Measurements from ENCODE around the gene SGSM1. TPM values are rescaled to one million over a fixed set of nuclear protein-coding genes. Genes with fewer than 3 reads are reported as not detected.

SGSM1 gene
- total RNA-seq, 1 experiment from 2014 or later, result 0.29 TPM

DNA sequence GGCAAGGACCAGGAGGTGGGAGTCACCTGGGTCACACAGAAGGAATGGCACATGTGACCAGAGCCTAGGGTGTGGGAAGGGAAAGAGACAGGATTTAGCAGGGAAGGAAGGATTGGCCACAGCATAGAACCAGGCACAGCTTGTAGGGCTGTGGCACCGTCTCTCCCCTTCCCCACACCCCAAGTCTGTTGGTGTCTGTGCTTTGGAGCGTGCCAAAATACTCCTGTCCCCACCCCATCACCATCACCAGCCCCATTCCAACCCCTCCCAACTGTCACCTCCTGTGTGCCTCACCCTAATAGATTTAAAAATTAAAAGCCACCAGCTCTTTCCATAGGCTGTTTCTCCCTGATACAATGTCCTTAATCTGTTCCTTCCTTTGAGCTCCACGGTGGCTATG lies 18.2 kb downstream of the SGSM1 start:
- H3K79me2 ChIP-seq (ENCODE audit: low read length), result no peaks in the 10 kb centered on the region
- H3K4me2 ChIP-seq (ENCODE audit: low read length), result no peak overlapping the region
- no peaks in the 10 kb centered on the region for H3K27me3 ChIP-seq (ENCODE audit: low read length)
- H4K20me1 ChIP-seq (ENCODE audit: low read length), result no peaks in the 10 kb centered on the region
- no peaks in the 10 kb centered on the region for H3K36me3 ChIP-seq (ENCODE audit: low read depth, low read length)
- no peak overlapping the region for H3K4me3 ChIP-seq (ENCODE audit: low read length)
- H3K9me3 ChIP-seq (ENCODE audit: low read length), result no peaks in the 10 kb centered on the region
- CTCF ChIA-PET, result no interaction called here
- TF ChIP-seq, protein P1, sequence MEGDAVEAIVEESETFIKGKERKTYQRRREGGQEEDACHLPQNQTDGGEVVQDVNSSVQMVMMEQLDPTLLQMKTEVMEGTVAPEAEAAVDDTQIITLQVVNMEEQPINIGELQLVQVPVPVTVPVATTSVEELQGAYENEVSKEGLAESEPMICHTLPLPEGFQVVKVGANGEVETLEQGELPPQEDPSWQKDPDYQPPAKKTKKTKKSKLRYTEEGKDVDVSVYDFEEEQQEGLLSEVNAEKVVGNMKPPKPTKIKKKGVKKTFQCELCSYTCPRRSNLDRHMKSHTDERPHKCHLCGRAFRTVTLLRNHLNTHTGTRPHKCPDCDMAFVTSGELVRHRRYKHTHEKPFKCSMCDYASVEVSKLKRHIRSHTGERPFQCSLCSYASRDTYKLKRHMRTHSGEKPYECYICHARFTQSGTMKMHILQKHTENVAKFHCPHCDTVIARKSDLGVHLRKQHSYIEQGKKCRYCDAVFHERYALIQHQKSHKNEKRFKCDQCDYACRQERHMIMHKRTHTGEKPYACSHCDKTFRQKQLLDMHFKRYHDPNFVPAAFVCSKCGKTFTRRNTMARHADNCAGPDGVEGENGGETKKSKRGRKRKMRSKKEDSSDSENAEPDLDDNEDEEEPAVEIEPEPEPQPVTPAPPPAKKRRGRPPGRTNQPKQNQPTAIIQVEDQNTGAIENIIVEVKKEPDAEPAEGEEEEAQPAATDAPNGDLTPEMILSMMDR (conservative IDR thresholded peaks at IDR 0.05; ENCODE audit: low read depth, low read length), result no peak
- no peak for TF ChIP-seq EZH2phosphoT487 (IDR thresholded peaks at IDR 0.05; ENCODE audit: borderline replicate concordance, low read length)
- TF ChIP-seq EZH2 (IDR thresholded peaks at IDR 0.05; ENCODE audit: low read length, unreplicated experiment), result no peak
- intact Hi-C loops (cut with micrococcal nuclease), result no loop called here
- H3K9me2 ChIP-seq (replicated peaks; ENCODE audit: low read length), result no peaks in the 10 kb centered on the region
- no peak overlapping the region for H3K27ac ChIP-seq (ENCODE audit: low read length)
- H3F3A ChIP-seq (ENCODE audit: low read length, unreplicated experiment), result no peaks in the 10 kb centered on the region
- no peak for ATAC-seq
- no peak for DNase-seq
- no peaks in the 10 kb centered on the region for H3K4me1 ChIP-seq (ENCODE audit: insufficient read depth, low read length)
- no peak overlapping the region for H3K9ac ChIP-seq (ENCODE audit: low read length)
- no TSS peak for BruUV-seq (replicated peaks)
- POLR2A ChIA-PET (ENCODE audit: unreplicated experiment), result no interaction called here
- no peak overlapping the region for H2AFZ ChIP-seq (ENCODE audit: low read length)

DNA sequence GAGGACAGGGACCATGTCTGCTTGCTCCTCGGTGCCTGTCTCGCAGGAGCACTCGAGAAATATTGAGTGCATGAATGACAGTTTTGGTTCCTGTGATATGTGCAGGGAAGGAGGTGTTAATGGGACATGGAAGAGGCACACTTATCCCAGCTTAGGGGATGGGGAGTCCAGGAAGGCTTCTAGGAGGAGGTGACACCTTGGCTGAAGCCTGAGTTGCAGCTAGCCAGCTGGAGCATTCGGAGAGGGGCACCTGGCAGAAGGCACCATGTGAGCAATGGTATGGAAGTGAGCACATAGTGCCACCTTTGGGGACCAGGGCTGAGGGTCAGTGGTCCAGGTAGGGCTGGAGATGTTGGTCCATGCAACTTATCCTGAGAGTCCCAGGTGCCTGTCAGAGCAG lies 18.9 kb downstream of the SGSM1 start:
- H3K4me2 ChIP-seq (ENCODE audit: low read length), result no peak overlapping the region
- no peak for TF ChIP-seq EZH2 (IDR thresholded peaks at IDR 0.05; ENCODE audit: low read length, unreplicated experiment)
- H3K9ac ChIP-seq (ENCODE audit: low read length), result no peak overlapping the region
- no peak overlapping the region for H3K27ac ChIP-seq (ENCODE audit: low read length)
- no peak overlapping the region for H2AFZ ChIP-seq (ENCODE audit: low read length)
- no peaks in the 10 kb centered on the region for H3K9me2 ChIP-seq (replicated peaks; ENCODE audit: low read length)
- ATAC-seq (no peak), DNase-seq (no peak)
- H3K4me3 ChIP-seq (ENCODE audit: low read length), result no peak overlapping the region
- ChIA-PET CTCF (no interaction called here), POLR2A (ENCODE audit: unreplicated experiment) (no interaction called here)
- no peaks in the 10 kb centered on the region for H3F3A ChIP-seq (ENCODE audit: low read length, unreplicated experiment)
- H4K20me1 ChIP-seq (ENCODE audit: low read length), result no peaks in the 10 kb centered on the region
- no peaks in the 10 kb centered on the region for H3K9me3 ChIP-seq (ENCODE audit: low read length)
- H3K27me3 ChIP-seq (ENCODE audit: low read length), result no peaks in the 10 kb centered on the region
- no peaks in the 10 kb centered on the region for H3K4me1 ChIP-seq (ENCODE audit: insufficient read depth, low read length)
- intact Hi-C loops (cut with micrococcal nuclease), result no loop called here
- no peaks in the 10 kb centered on the region for H3K36me3 ChIP-seq (ENCODE audit: low read depth, low read length)
- H3K79me2 ChIP-seq (ENCODE audit: low read length), result no peaks in the 10 kb centered on the region
- BruUV-seq (replicated peaks), result no TSS peak

DNA sequence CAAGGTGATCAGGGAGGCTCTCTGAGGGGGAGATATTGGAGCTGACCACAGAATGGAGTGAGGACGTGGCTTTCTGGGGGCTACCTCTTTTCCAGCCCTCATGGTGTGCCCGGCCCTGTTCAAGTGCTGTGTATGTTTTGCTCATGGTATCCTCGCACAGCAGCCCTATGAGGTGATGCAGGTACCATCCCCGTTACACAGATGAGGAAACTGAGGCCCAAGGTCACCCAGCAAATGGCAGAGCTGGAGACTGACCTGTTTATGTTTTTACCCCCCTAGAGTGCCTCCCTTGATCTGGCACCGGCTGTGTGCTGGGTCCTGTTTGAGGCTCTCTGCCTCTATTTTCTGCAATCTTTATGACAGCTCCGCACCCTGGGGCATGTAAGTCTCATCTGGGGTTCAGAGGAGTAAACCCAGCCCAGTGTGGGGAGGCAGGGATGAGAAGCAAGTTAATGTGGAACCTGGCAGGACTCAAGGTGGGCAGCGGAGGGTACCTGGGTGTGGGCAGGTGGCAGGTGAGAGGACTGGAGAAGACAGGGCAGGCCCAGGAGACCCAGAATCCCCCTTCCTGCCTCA lies 20.8 kb downstream of the SGSM1 start:
- Histone ChIP-seq H3K4me2 (ENCODE audit: low read length) (no peak overlapping the region), H4K20me1 (ENCODE audit: low read length) (no peaks in the 10 kb centered on the region), H3K79me2 (ENCODE audit: low read length) (no peaks in the 10 kb centered on the region), H3K4me3 (ENCODE audit: low read length) (no peak overlapping the region), H3K9me2 (replicated peaks; ENCODE audit: low read length) (no peaks in the 10 kb centered on the region), H3K9ac (ENCODE audit: low read length) (no peak overlapping the region), H3K27ac (ENCODE audit: low read length) (no peak overlapping the region), H3K9me3 (ENCODE audit: low read length) (no peaks in the 10 kb centered on the region), H2AFZ (ENCODE audit: low read length) (no peak overlapping the region), H3K27me3 (ENCODE audit: low read length) (no peaks in the 10 kb centered on the region), H3K4me1 (ENCODE audit: insufficient read depth, low read length) (no peaks in the 10 kb centered on the region), H3K36me3 (ENCODE audit: low read depth, low read length) (no peaks in the 10 kb centered on the region), H3F3A (ENCODE audit: low read length, unreplicated experiment) (no peaks in the 10 kb centered on the region)
- ChIA-PET CTCF (no interaction called here), POLR2A (ENCODE audit: unreplicated experiment) (no interaction called here)
- intact Hi-C loops (cut with micrococcal nuclease), result no loop called here
- no TSS peak for BruUV-seq (replicated peaks)
- TF ChIP-seq EZH2phosphoT487 (IDR thresholded peaks at IDR 0.05; ENCODE audit: borderline replicate concordance, low read length), result no peak
- DNase-seq (no peak), ATAC-seq (no peak)

DNA sequence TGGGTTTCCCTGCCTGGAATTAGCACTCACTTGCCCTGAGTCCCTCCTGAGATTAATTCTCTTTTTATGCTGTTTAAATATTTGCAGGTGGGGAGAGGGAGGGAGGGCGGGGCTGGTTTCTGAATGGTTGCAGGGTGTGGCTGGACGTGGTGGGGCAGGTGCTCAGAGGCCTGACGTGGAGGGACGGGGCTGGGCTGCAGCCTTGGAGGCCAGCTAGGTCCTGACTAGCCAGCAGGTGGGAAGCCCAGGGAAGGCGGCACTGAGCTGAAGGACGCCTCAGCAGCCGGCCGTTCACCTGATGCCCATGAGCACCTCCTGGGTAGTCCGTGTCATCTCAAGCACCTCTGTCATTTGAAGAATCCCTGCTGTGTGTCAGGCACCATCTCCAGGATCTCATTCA lies 21.3 kb downstream of the SGSM1 start:
- POLR2A ChIA-PET (ENCODE audit: unreplicated experiment), result no interaction called here
- BruUV-seq (replicated peaks), result no TSS peak
- TF ChIP-seq EZH2 (IDR thresholded peaks at IDR 0.05; ENCODE audit: low read length, unreplicated experiment), result no peak
- TF ChIP-seq, protein P1 (conservative IDR thresholded peaks at IDR 0.05; ENCODE audit: low read depth, low read length), result no peak
- no peak for TF ChIP-seq EZH2phosphoT487 (IDR thresholded peaks at IDR 0.05; ENCODE audit: borderline replicate concordance, low read length)

More for the DNA sequence above, 21.3 kb downstream of the SGSM1 start:
- ATAC-seq (peak; percentile 40; the same call in 1 of the 2 replicates), DNase-seq (peak; percentile 1)
- intact Hi-C loops (cut with micrococcal nuclease), result no loop called here
- Histone ChIP-seq H3K79me2 (ENCODE audit: low read length) (no peaks in the 10 kb centered on the region), H3K27ac (ENCODE audit: low read length) (no peak overlapping the region), H3K4me3 (ENCODE audit: low read length) (no peak overlapping the region), H2AFZ (ENCODE audit: low read length) (no peak overlapping the region), H3K27me3 (ENCODE audit: low read length) (no peaks in the 10 kb centered on the region), H3K9me3 (ENCODE audit: low read length) (no peaks in the 10 kb centered on the region), H3K9ac (ENCODE audit: low read length) (no peak overlapping the region), H4K20me1 (ENCODE audit: low read length) (no peaks in the 10 kb centered on the region), H3K4me2 (ENCODE audit: low read length) (no peak overlapping the region), H3K9me2 (replicated peaks; ENCODE audit: low read length) (no peaks in the 10 kb centered on the region), H3K4me1 (ENCODE audit: insufficient read depth, low read length) (no peaks in the 10 kb centered on the region), H3K36me3 (ENCODE audit: low read depth, low read length) (no peaks in the 10 kb centered on the region), H3F3A (ENCODE audit: low read length, unreplicated experiment) (no peaks in the 10 kb centered on the region)
- CTCF ChIA-PET, result no interaction called here
